ENCODE results near the gene MACROD2. TPM values are rescaled to one million over a fixed set of nuclear protein-coding genes. Genes with fewer than 3 reads are reported as not detected.

The MACROD2 gene
- total and polyA plus RNA-seq, 4 donors, result 0.66 to 10.5 (median 3.3) TPM

DNA sequence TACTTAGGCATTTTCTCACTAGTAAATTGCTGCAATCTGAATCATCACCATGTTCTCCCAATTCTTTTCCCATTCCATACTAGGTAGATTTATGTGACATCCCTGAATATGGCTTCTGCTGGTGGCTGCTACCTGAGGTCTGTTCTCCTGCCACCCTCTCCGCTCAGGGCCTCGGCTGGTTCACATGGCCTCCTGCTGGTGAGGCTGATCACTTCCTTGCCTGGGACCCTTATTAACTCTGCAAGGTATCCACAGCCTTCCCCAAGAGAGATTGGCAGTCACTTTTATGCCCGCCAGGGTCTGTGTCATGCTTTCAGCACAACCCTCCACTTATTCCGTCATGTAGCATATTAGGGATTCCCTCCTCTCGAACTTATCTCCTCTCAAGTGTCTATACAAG, 766.6 kb downstream of the MACROD2 start:
- no peak for DNase-seq (ENCODE audit: low spot score)
- Histone ChIP-seq H3K27ac (ENCODE audit: low read depth in 1 of 2, low read length in 2 of 2) (no peak overlapping the region), H3K36me3 (ENCODE audit: control insufficient read depth in 4 of 4, insufficient read depth in 3 of 4, low read depth in 1 of 4, low read length in 3 of 4) (no peaks in the 10 kb centered on the region), H3K9me3 (ENCODE audit: control insufficient read depth in 4 of 4, low read length in 3 of 4) (no peaks in the 10 kb centered on the region), H3K4me3 (ENCODE audit: low read depth in 1 of 3, low read length in 3 of 3) (no peak overlapping the region), H3K9ac (ENCODE audit: low read depth in 1 of 2, low read length in 2 of 2) (no peak overlapping the region), H3K4me1 (ENCODE audit: control insufficient read depth in 4 of 4, insufficient read depth in 4 of 4, low read length in 3 of 4) (no peaks in the 10 kb centered on the region), H3K27me3 (ENCODE audit: control insufficient read depth in 4 of 4, insufficient read depth in 4 of 4, low read length in 3 of 4) (no peaks in the 10 kb centered on the region)
- 88% methylated on average over 5 of the region's 5 CpGs for WGBS
- TF ChIP-seq YY1 (IDR thresholded peaks at IDR 0.05), result no peak

DNA sequence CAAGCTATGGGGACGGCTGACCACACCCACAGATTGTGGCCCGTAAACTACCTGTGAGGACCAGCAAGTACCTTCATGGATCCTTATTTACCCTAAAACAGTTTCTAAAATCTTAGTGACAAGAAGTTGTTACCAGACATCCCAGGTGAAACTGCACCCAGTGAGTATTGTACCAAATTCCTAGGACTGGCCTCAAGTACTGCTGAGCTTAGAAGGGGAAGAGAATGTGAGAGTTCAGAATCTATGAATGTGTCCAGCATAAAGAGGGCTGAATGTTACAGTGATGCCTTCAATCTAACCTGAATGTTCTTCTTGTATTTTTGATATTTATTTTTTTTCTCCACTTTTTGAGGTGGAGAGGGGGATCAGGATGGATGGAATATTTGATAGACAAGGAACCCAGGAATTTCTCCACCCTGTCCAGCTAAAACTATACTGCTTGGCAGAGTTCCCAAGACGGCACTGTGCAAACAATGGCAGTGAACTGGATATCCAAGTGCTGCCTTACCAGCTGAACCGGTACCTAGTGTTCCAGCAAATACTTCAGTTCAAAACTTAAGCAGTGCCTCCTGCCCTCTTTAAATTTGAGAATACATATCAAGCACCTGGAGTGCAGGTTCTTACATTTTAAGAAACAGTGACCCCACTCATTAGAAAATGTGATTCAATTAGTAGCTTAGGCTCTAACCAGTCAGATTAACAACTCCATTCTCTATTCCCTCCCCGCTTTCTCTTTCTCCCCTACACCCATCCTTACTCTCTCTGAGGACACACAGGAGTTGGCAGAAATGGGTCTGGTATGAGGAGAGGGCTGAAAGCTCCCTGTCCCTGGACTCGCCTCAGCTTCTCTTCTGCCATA, 769.4 kb downstream of the MACROD2 start:
- H3K36me3 ChIP-seq (ENCODE audit: control insufficient read depth in 4 of 4, insufficient read depth in 3 of 4, low read depth in 1 of 4, low read length in 3 of 4), result no peaks in the 10 kb centered on the region
- no peak for DNase-seq (ENCODE audit: low spot score)
- H3K9ac ChIP-seq (ENCODE audit: low read depth in 1 of 2, low read length in 2 of 2), result no peak overlapping the region
- H3K9me3 ChIP-seq (ENCODE audit: control insufficient read depth in 4 of 4, low read length in 3 of 4), result no peaks in the 10 kb centered on the region
- TF ChIP-seq FOXA1 (IDR thresholded peaks at IDR 0.05) (no peak), RXRA (IDR thresholded peaks at IDR 0.05) (no peak), RAD21 (IDR thresholded peaks at IDR 0.05) (no peak), FOXA2 (IDR thresholded peaks at IDR 0.05) (no peak), YY1 (IDR thresholded peaks at IDR 0.05) (no peak), EGR1 (IDR thresholded peaks at IDR 0.05; ENCODE audit: low read depth in 2 of 2) (no peak), JUND (IDR thresholded peaks at IDR 0.05) (no peak), GABPA (IDR thresholded peaks at IDR 0.05 in 1 of 2, conservative IDR thresholded peaks at IDR 0.05 in 1 of 2) (no peak)
- TF ChIP-seq, protein P1, sequence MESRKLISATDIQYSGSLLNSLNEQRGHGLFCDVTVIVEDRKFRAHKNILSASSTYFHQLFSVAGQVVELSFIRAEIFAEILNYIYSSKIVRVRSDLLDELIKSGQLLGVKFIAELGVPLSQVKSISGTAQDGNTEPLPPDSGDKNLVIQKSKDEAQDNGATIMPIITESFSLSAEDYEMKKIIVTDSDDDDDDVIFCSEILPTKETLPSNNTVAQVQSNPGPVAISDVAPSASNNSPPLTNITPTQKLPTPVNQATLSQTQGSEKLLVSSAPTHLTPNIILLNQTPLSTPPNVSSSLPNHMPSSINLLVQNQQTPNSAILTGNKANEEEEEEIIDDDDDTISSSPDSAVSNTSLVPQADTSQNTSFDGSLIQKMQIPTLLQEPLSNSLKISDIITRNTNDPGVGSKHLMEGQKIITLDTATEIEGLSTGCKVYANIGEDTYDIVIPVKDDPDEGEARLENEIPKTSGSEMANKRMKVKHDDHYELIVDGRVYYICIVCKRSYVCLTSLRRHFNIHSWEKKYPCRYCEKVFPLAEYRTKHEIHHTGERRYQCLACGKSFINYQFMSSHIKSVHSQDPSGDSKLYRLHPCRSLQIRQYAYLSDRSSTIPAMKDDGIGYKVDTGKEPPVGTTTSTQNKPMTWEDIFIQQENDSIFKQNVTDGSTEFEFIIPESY (IDR thresholded peaks at IDR 0.05), result no peak
- TF ChIP-seq, protein P2, sequence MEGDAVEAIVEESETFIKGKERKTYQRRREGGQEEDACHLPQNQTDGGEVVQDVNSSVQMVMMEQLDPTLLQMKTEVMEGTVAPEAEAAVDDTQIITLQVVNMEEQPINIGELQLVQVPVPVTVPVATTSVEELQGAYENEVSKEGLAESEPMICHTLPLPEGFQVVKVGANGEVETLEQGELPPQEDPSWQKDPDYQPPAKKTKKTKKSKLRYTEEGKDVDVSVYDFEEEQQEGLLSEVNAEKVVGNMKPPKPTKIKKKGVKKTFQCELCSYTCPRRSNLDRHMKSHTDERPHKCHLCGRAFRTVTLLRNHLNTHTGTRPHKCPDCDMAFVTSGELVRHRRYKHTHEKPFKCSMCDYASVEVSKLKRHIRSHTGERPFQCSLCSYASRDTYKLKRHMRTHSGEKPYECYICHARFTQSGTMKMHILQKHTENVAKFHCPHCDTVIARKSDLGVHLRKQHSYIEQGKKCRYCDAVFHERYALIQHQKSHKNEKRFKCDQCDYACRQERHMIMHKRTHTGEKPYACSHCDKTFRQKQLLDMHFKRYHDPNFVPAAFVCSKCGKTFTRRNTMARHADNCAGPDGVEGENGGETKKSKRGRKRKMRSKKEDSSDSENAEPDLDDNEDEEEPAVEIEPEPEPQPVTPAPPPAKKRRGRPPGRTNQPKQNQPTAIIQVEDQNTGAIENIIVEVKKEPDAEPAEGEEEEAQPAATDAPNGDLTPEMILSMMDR (IDR thresholded peaks at IDR 0.05; ENCODE audit: low read depth, low read length, missing input control), result no peak
- TF ChIP-seq, protein P3, sequence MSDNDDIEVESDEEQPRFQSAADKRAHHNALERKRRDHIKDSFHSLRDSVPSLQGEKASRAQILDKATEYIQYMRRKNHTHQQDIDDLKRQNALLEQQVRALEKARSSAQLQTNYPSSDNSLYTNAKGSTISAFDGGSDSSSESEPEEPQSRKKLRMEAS (IDR thresholded peaks at IDR 0.05), result no peak
- TF ChIP-seq, protein P4, sequence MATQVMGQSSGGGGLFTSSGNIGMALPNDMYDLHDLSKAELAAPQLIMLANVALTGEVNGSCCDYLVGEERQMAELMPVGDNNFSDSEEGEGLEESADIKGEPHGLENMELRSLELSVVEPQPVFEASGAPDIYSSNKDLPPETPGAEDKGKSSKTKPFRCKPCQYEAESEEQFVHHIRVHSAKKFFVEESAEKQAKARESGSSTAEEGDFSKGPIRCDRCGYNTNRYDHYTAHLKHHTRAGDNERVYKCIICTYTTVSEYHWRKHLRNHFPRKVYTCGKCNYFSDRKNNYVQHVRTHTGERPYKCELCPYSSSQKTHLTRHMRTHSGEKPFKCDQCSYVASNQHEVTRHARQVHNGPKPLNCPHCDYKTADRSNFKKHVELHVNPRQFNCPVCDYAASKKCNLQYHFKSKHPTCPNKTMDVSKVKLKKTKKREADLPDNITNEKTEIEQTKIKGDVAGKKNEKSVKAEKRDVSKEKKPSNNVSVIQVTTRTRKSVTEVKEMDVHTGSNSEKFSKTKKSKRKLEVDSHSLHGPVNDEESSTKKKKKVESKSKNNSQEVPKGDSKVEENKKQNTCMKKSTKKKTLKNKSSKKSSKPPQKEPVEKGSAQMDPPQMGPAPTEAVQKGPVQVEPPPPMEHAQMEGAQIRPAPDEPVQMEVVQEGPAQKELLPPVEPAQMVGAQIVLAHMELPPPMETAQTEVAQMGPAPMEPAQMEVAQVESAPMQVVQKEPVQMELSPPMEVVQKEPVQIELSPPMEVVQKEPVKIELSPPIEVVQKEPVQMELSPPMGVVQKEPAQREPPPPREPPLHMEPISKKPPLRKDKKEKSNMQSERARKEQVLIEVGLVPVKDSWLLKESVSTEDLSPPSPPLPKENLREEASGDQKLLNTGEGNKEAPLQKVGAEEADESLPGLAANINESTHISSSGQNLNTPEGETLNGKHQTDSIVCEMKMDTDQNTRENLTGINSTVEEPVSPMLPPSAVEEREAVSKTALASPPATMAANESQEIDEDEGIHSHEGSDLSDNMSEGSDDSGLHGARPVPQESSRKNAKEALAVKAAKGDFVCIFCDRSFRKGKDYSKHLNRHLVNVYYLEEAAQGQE (IDR thresholded peaks at IDR 0.05), result no peak
- TF ChIP-seq, protein P5, sequence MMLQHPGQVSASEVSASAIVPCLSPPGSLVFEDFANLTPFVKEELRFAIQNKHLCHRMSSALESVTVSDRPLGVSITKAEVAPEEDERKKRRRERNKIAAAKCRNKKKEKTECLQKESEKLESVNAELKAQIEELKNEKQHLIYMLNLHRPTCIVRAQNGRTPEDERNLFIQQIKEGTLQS (IDR thresholded peaks at IDR 0.05), result no peak
- WGBS, result 70% methylated on average over 6 of the region's 6 CpGs
- no peak overlapping the region for H3K4me3 ChIP-seq (ENCODE audit: low read depth in 1 of 3, low read length in 3 of 3)
- H3K4me1 ChIP-seq (ENCODE audit: control insufficient read depth in 4 of 4, insufficient read depth in 4 of 4, low read length in 3 of 4), result no peaks in the 10 kb centered on the region
- no peaks in the 10 kb centered on the region for H3K27me3 ChIP-seq (ENCODE audit: control insufficient read depth in 4 of 4, insufficient read depth in 4 of 4, low read length in 3 of 4)
- H3K27ac ChIP-seq (ENCODE audit: low read depth in 1 of 2, low read length in 2 of 2), result no peak overlapping the region

Data from liver (tissue), 9 donors.